Measurements from ENCODE around the gene FCHO2.

Gene FCHO2

GRCh38 chr5:73118391-73118973 is 162.6 kb downstream of the FCHO2 start:
- Histone ChIP-seq H3K4me2 (ENCODE audit: low read depth, low read length, poor library complexity, severe bottlenecking) (no peak overlapping the region), H3K79me2 (ENCODE audit: insufficient read depth, low read length) (no peaks in the 10 kb centered on the region), H3F3A (ENCODE audit: insufficient read depth) (no peaks in the 10 kb centered on the region), H2AFZ (ENCODE audit: low read depth, low read length, severe bottlenecking) (no peak overlapping the region), H3K9me2 (replicated peaks; ENCODE audit: insufficient read depth, low read length) (no peaks in the 10 kb centered on the region), H3K9me3 (ENCODE audit: insufficient read depth, low read length) (no peaks in the 10 kb centered on the region), H3K9ac (ENCODE audit: low read length) (no peak overlapping the region), H3K27ac (ENCODE audit: low read depth, low read length) (no peak overlapping the region), H3K36me3 (ENCODE audit: low read length) (no peaks in the 10 kb centered on the region), H3K4me3 (ENCODE audit: insufficient read depth, low read length, poor library complexity, severe bottlenecking) (no peak overlapping the region), H3K27me3 (ENCODE audit: low read length) (no peaks in the 10 kb centered on the region), H4K20me1 (ENCODE audit: low read depth, low read length) (no peaks in the 10 kb centered on the region)
- TF ChIP-seq CTCF (IDR thresholded peaks at IDR 0.05; ENCODE audit: insufficient read depth, low read length, poor library complexity, severe bottlenecking), result no peak
- no peak for TF ChIP-seq EZH2phosphoT487 (conservative IDR thresholded peaks at IDR 0.05; ENCODE audit: low read length)

GRCh38 chr5:73119451-73120157 is 163.8 kb downstream of the FCHO2 start:
- H3K36me3 ChIP-seq (ENCODE audit: low read length), result no peaks in the 10 kb centered on the region
- H3K9me3 ChIP-seq (ENCODE audit: insufficient read depth, low read length), result no peaks in the 10 kb centered on the region
- no peaks in the 10 kb centered on the region for H3K9me2 ChIP-seq (replicated peaks; ENCODE audit: insufficient read depth, low read length)
- H4K20me1 ChIP-seq (ENCODE audit: low read depth, low read length), result no peaks in the 10 kb centered on the region
- no peak overlapping the region for H3K27ac ChIP-seq (ENCODE audit: low read depth, low read length)
- no peaks in the 10 kb centered on the region for H3K27me3 ChIP-seq (ENCODE audit: low read length)
- H3K79me2 ChIP-seq (ENCODE audit: insufficient read depth, low read length), result no peaks in the 10 kb centered on the region
- no peak overlapping the region for H3K9ac ChIP-seq (ENCODE audit: low read length)
- TF ChIP-seq EZH2phosphoT487 (conservative IDR thresholded peaks at IDR 0.05; ENCODE audit: low read length) (no peak), CTCF (IDR thresholded peaks at IDR 0.05; ENCODE audit: insufficient read depth, low read length, poor library complexity, severe bottlenecking) (no peak)
- H3K4me2 ChIP-seq (ENCODE audit: low read depth, low read length, poor library complexity, severe bottlenecking), result no peak overlapping the region
- H3F3A ChIP-seq (ENCODE audit: insufficient read depth), result no peaks in the 10 kb centered on the region
- no peak overlapping the region for H3K4me3 ChIP-seq (ENCODE audit: insufficient read depth, low read length, poor library complexity, severe bottlenecking)
- H2AFZ ChIP-seq (ENCODE audit: low read depth, low read length, severe bottlenecking), result no peak overlapping the region

GRCh38 chr5:73120222-73121118 is 164.6 kb downstream of the FCHO2 start, which contains the start of gene TMEM171:
TMEM171 (plus strand) TSS chr5:73120575; CDS start chr5:73123374, 2,799 bp downstream.
- Histone ChIP-seq H3K27ac (ENCODE audit: low read depth, low read length) (no peak within 1 kb of the TSS), H3K4me3 (ENCODE audit: insufficient read depth, low read length, poor library complexity, severe bottlenecking) (no peak within 1 kb of the TSS), H2AFZ (ENCODE audit: low read depth, low read length, severe bottlenecking) (no peak within 1 kb of the TSS), H3K36me3 (ENCODE audit: low read length) (no peaks in the 10 kb centered on the region), H3K9ac (ENCODE audit: low read length) (no peak within 1 kb of the TSS), H3K4me2 (ENCODE audit: low read depth, low read length, poor library complexity, severe bottlenecking) (no peak within 1 kb of the TSS), H3K27me3 (ENCODE audit: low read length) (no peaks in the 10 kb centered on the region), H3K9me2 (replicated peaks; ENCODE audit: insufficient read depth, low read length) (no peaks in the 10 kb centered on the region), H3K9me3 (ENCODE audit: insufficient read depth, low read length) (no peaks in the 10 kb centered on the region), H3F3A (ENCODE audit: insufficient read depth) (no peaks in the 10 kb centered on the region), H4K20me1 (ENCODE audit: low read depth, low read length) (no peaks in the 10 kb centered on the region), H3K79me2 (ENCODE audit: insufficient read depth, low read length) (no peaks in the 10 kb centered on the region)
- TF ChIP-seq CTCF (IDR thresholded peaks at IDR 0.05; ENCODE audit: insufficient read depth, low read length, poor library complexity, severe bottlenecking) (no peak), EZH2phosphoT487 (conservative IDR thresholded peaks at IDR 0.05; ENCODE audit: low read length) (no peak)

All from SU-DHL-6 (cell line).